HepG2 (cell line): Measurements from ENCODE around the gene CTNND1. TPM values are rescaled to one million over a fixed set of nuclear protein-coding genes. Genes with fewer than 3 reads are reported as not detected.
A peak's percentile ranks its signal among the peaks of the same experiment; 100 is the strongest.

ENCODE experiments used
- CENPX ChIP-seq: sonication (generic); formaldehyde crosslinking; IDR thresholded peaks from 2 replicates; pipeline ENCODE4 v1.9.0; 2021; ENCODE audit warnings: mild to moderate bottlenecking, missing genetic modification reagents, moderate library complexity
- FOXO1 ChIP-seq: sonication (generic); formaldehyde crosslinking; IDR thresholded peaks from 2 replicates; pipeline ENCODE4 v1.4.0; 2020; ENCODE audit warnings: missing genetic modification reagents
- HMG20B ChIP-seq: conservative IDR thresholded peaks from 2 replicates; pipeline ENCODE4 v1.6.1; 2016; ENCODE audit warnings: missing genetic modification reagents, missing compliant biosample characterization
- HNRNPH1 ChIP-seq: fragments of 200-400 bp; formaldehyde crosslinking; optimal IDR thresholded peaks from 2 replicates; pipeline ENCODE3; 2017; ENCODE audit warnings: mild to moderate bottlenecking, low read depth, low read length
- HOXA7 ChIP-seq: sonication (generic); formaldehyde crosslinking; IDR thresholded peaks from 2 replicates; pipeline ENCODE4 v1.8.1; 2022; ENCODE audit warnings: mild to moderate bottlenecking, missing genetic modification reagents, moderate library complexity
- KDM1A ChIP-seq: IDR thresholded peaks from 2 replicates; pipeline ENCODE4 v1.6.1; 2016; ENCODE audit warnings: missing compliant biosample characterization
- MBD4 ChIP-seq: IDR thresholded peaks from 2 replicates; pipeline ENCODE4 v1.6.1; 2012; ENCODE audit warnings: low read length, inconsistent platforms, borderline replicate concordance
- MXD4 ChIP-seq: IDR thresholded peaks from 2 replicates; pipeline ENCODE4 v1.6.1; 2016; ENCODE audit warnings: mild to moderate bottlenecking, missing biosample characterization, missing genetic modification reagents
- NFIB ChIP-seq: sonication (generic); formaldehyde crosslinking; IDR thresholded peaks from 2 replicates; pipeline ENCODE4 v1.9.0; 2021; ENCODE audit warnings: missing genetic modification reagents, mild to moderate bottlenecking, borderline replicate concordance
- PHF21A ChIP-seq: sonication (generic); formaldehyde crosslinking; IDR thresholded peaks from 2 replicates; pipeline ENCODE4 v1.5.0; 2020; ENCODE audit warnings: mild to moderate bottlenecking, missing genetic modification reagents
- PTBP1 ChIP-seq: fragments of 200-400 bp; formaldehyde crosslinking; IDR thresholded peaks from 2 replicates; pipeline ENCODE4 v1.6.1; 2018; ENCODE audit warnings: low read length, low read depth; ENCODE audit not compliant: poor library complexity, severe bottlenecking
- SNAPC2 ChIP-seq: sonication (generic); formaldehyde crosslinking; IDR thresholded peaks from 2 replicates; pipeline ENCODE4 v1.8.1; 2022; ENCODE audit warnings: mild to moderate bottlenecking, missing genetic modification reagents
- SRSF1 ChIP-seq: fragments of 200-400 bp; formaldehyde crosslinking; optimal IDR thresholded peaks from 2 replicates; pipeline ENCODE3; 2017; ENCODE audit warnings: mild to moderate bottlenecking, low read depth, low read length, moderate library complexity
- SRSF4 ChIP-seq: fragments of 200-400 bp; formaldehyde crosslinking; IDR thresholded peaks from one replicate; pipeline ENCODE4 v1.6.1; 2018; ENCODE audit warnings: mild to moderate bottlenecking, low read depth, low read length, moderate library complexity; ENCODE audit not compliant: poor library complexity, severe bottlenecking
- ZFP36 ChIP-seq: fragments of 150-350 bp; IDR thresholded peaks from 2 replicates; pipeline ENCODE4 v1.6.1; 2018; ENCODE audit warnings: borderline replicate concordance, low read length, low read depth; ENCODE audit not compliant: partially characterized antibody
- ZFP36L2 ChIP-seq: sonication (generic); formaldehyde crosslinking; IDR thresholded peaks from 2 replicates; pipeline ENCODE4 v1.4.0; 2020; ENCODE audit warnings: missing genetic modification reagents
- ZNF274 ChIP-seq: sonication (generic); formaldehyde crosslinking; IDR thresholded peaks from 2 replicates; pipeline ENCODE4 v1.5.1; 2020; ENCODE audit warnings: mild to moderate bottlenecking, missing genetic modification reagents
- ZNF3 ChIP-seq: IDR thresholded peaks from 2 replicates; pipeline ENCODE4 v1.7.0; 2017; ENCODE audit warnings: inconsistent platforms
- ZNF761 ChIP-seq: sonication (generic); formaldehyde crosslinking; conservative IDR thresholded peaks from 2 replicates; pipeline ENCODE4 v1.4.0; 2020; ENCODE audit warnings: mild to moderate bottlenecking, missing genetic modification reagents
- polyA plus RNA-seq, 8 experiments: library from polyadenylated mRNA; depleted of rRNA in 3 of 8; stranded (reverse) in 7 of 8; unstranded in 1 of 8; fragments of >200 nt; fragmentation: Illumina TruSeq in 4 of 8; extraction: Trizol in 4 of 8; gene quantifications; 2 replicates each; pipeline versions ENCODE4 v1.2.1 to v1.2.3, GENCODE V29; 2011 to 2016; ENCODE audit warnings: low read depth in 4 of 8, missing spikeins in 1 of 8, mixed read lengths in 1 of 8; ENCODE audit not compliant: insufficient read depth in 1 of 8
- total RNA-seq, 5 experiments: library from RNA; depleted of rRNA; stranded (reverse); fragments of >200 nt; fragmentation: Illumina TruSeq; extraction: Trizol; gene quantifications; 2 replicates each; pipeline ENCODE4 v1.2.3, GENCODE V29; 2016; ENCODE audit warnings: low read depth in 1 of 5
- TF ChIP-seq, protein P1 (sequence below): sonication (generic); formaldehyde crosslinking; IDR thresholded peaks from 2 replicates; pipeline ENCODE4 v1.5.1; 2020; ENCODE audit warnings: missing genetic modification reagents, mild to moderate bottlenecking, borderline replicate concordance
- TF ChIP-seq, protein P2 (sequence below): sonication (generic); formaldehyde crosslinking; IDR thresholded peaks from 2 replicates; pipeline ENCODE4 v1.5.1; 2020; ENCODE audit warnings: missing genetic modification reagents, mild to moderate bottlenecking, borderline replicate concordance
- TF ChIP-seq, protein P3 (sequence below): sonication (generic); formaldehyde crosslinking; IDR thresholded peaks from 2 replicates; pipeline ENCODE4 v1.4.0; 2020; ENCODE audit warnings: missing genetic modification reagents
- TF ChIP-seq, protein P4 (sequence below): IDR thresholded peaks from 2 replicates; pipeline ENCODE4 v1.6.1; 2018; ENCODE audit warnings: missing genetic modification reagents

CTNND1 gene
- total and polyA plus RNA-seq, 2 of the 13 experiments (the other 11 are each of a cell fraction or from before 2014, with no cell fraction given), result 117 to 128 TPM

DNA sequence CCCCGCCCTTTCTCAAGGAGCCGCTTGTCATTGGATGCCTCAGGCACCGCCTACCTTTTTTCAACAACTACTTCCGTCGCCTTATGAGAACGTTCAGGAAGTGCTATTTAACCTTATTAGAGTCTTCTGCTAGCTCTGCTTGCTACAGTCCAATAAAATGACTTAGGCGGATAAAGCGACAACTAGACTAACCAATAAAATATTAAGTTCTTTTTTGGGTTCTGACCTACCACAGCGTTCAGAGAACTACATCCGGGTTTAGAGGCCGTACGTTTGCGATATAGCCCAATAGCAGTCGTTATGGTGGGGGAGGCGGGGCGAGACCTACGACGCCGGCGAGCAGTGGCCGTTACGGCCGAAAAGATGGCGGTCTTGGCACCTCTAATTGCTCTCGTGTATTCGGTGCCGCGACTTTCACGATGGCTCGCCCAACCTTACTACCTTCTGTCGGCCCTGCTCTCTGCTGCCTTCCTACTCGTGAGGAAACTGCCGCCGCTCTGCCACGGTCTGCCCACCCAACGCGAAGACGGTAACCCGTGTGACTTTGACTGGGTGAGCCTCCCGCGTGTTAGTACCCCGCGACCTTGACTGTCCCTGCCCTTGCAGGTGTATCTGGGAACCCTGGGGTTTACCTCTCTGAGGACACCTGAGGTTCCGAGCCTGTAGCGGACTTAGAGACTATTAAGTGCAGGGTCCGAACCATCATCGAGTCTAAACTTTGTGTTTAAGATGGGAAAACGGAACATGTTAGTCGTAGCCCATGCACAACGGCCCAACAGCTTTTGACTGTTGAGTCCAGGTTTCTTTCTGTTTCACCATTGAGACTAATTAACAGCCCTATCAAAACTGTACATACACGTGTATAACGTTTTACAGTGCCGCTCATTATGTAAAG lies 49.1 kb upstream of the CTNND1 start, which contains the start of gene TMX2 (continued):
- TF ChIP-seq, protein P1, sequence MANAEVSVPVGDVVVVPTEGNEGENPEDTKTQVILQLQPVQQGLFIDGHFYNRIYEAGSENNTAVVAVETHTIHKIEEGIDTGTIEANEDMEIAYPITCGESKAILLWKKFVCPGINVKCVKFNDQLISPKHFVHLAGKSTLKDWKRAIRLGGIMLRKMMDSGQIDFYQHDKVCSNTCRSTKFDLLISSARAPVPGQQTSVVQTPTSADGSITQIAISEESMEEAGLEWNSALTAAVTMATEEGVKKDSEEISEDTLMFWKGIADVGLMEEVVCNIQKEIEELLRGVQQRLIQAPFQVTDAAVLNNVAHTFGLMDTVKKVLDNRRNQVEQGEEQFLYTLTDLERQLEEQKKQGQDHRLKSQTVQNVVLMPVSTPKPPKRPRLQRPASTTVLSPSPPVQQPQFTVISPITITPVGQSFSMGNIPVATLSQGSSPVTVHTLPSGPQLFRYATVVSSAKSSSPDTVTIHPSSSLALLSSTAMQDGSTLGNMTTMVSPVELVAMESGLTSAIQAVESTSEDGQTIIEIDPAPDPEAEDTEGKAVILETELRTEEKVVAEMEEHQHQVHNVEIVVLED (CRISPR knock-in tag), result peak; percentile 77
- TF ChIP-seq, protein P2, sequence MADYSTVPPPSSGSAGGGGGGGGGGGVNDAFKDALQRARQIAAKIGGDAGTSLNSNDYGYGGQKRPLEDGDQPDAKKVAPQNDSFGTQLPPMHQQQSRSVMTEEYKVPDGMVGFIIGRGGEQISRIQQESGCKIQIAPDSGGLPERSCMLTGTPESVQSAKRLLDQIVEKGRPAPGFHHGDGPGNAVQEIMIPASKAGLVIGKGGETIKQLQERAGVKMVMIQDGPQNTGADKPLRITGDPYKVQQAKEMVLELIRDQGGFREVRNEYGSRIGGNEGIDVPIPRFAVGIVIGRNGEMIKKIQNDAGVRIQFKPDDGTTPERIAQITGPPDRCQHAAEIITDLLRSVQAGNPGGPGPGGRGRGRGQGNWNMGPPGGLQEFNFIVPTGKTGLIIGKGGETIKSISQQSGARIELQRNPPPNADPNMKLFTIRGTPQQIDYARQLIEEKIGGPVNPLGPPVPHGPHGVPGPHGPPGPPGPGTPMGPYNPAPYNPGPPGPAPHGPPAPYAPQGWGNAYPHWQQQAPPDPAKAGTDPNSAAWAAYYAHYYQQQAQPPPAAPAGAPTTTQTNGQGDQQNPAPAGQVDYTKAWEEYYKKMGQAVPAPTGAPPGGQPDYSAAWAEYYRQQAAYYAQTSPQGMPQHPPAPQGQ, result 0 out of 2 replicates have a peak, but pooled peaks have one; percentile 29
- TF ChIP-seq SRSF4 (no peak), SNAPC2 (CRISPR knock-in tag) (no peak), NFIB (CRISPR knock-in tag) (no peak), PTBP1 (no peak), HNRNPH1 (no peak), HOXA7 (CRISPR knock-in tag) (no peak), CENPX (CRISPR knock-in tag) (no peak), FOXO1 (CRISPR knock-in tag) (no peak), ZFP36 (no peak), HMG20B (CRISPR knock-in tag) (no peak), KDM1A (CRISPR knock-in tag) (no peak), ZNF274 (CRISPR knock-in tag) (0 out of 2 replicates have a peak, but pooled peaks have one; percentile 21), ZNF761 (CRISPR knock-in tag) (no peak), ZNF3 (CRISPR knock-in tag) (no peak), MXD4 (CRISPR knock-in tag) (no peak), PHF21A (CRISPR knock-in tag) (0 out of 2 replicates have a peak, but pooled peaks have one; percentile 35), SRSF1 (no peak), ZFP36L2 (no peak), MBD4 (no peak)
- TF ChIP-seq, protein P3, sequence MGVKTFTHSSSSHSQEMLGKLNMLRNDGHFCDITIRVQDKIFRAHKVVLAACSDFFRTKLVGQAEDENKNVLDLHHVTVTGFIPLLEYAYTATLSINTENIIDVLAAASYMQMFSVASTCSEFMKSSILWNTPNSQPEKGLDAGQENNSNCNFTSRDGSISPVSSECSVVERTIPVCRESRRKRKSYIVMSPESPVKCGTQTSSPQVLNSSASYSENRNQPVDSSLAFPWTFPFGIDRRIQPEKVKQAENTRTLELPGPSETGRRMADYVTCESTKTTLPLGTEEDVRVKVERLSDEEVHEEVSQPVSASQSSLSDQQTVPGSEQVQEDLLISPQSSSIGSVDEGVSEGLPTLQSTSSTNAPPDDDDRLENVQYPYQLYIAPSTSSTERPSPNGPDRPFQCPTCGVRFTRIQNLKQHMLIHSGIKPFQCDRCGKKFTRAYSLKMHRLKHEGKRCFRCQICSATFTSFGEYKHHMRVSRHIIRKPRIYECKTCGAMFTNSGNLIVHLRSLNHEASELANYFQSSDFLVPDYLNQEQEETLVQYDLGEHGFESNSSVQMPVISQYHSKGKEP (CRISPR knock-in tag), result no peak
- TF ChIP-seq, protein P4, sequence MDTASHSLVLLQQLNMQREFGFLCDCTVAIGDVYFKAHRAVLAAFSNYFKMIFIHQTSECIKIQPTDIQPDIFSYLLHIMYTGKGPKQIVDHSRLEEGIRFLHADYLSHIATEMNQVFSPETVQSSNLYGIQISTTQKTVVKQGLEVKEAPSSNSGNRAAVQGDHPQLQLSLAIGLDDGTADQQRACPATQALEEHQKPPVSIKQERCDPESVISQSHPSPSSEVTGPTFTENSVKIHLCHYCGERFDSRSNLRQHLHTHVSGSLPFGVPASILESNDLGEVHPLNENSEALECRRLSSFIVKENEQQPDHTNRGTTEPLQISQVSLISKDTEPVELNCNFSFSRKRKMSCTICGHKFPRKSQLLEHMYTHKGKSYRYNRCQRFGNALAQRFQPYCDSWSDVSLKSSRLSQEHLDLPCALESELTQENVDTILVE, result peak; percentile 20; the same call in 1 of the 2 replicates
